Right lobe of liver (tissue), 6 donors: ENCODE data around the gene PAQR8. TPM values are rescaled to one million over a fixed set of nuclear protein-coding genes. Genes with fewer than 3 reads are reported as not detected.
A peak's percentile ranks its signal among the peaks of the same experiment; 100 is the strongest.

Source experiments
- ATAC-seq, 4 donors: fragments of 200-7000 bp; cut with Tn5 transposase; one replicate each; pipeline ENCODE4 v1.9.1; 2020; ENCODE audit warnings: mild to moderate bottlenecking in 4 of 4, moderate library complexity in 4 of 4
- DNase-seq, 3 donors: peaks; one replicate each; pipeline ENCODE4 v3.0.0-alpha.2; 2020
- H3K27ac ChIP-seq, 3 donors: fragments of 200-600 bp; one replicate each; pipeline ENCODE4 v1.8.0; 2022
- H3K27me3 ChIP-seq, 2 donors: fragments of 200-600 bp; one replicate each; pipeline ENCODE4 v1.8.0; 2022
- H3K36me3 ChIP-seq, 4 donors: fragments of 200-600 bp; sonication (generic) in 1 of 4; one replicate each; pipeline versions ENCODE4 v1.5.1 to v1.8.0; 2017 to 2022; ENCODE audit warnings: control low read depth in 1 of 4
- H3K4me1 ChIP-seq, 4 donors: fragments of 200-600 bp; sonication (generic) in 1 of 4; one replicate each; pipeline versions ENCODE4 v1.5.1 to v1.8.0; 2017 to 2022; ENCODE audit warnings: control low read depth in 1 of 4
- H3K4me3 ChIP-seq, 3 donors: fragments of 200-600 bp; one replicate each; pipeline ENCODE4 v1.8.0; 2022
- H3K9me3 ChIP-seq, 4 donors: fragments of 200-600 bp; sonication (generic) in 1 of 4; one replicate each; pipeline versions ENCODE4 v1.5.1 to v1.8.0; 2017 to 2022; ENCODE audit warnings: control low read depth in 1 of 4
- CTCF ChIP-seq, 4 donors: fragments of 200-600 bp in 3 of 4; fragments of 450-650 bp in 1 of 4; IDR thresholded peaks; one replicate each; pipeline versions ENCODE4 v1.5.1 to v1.8.0; 2016 to 2022; ENCODE audit warnings: antibody characterized with exemption in 4 of 4, mild to moderate bottlenecking in 2 of 4
- POLR2A ChIP-seq: fragments of 450-650 bp; IDR thresholded peaks from one replicate; pipeline ENCODE4 v1.6.1; 2017; ENCODE audit warnings: antibody characterized with exemption, mild to moderate bottlenecking
- WGBS: methylation state at CpG from one replicate; pipeline ENCODE4 v1.1.6; 2018; ENCODE audit warnings: low coverage, low lambda C conversion rate; ENCODE audit not compliant: insufficient coverage; ENCODE audit errors: missing lambda C conversion rate; 5-methylcytosine and 5-hydroxymethylcytosine counted together
- intact Hi-C, 2 donors: fragments of 100-400 bp; cut with DNase I; formaldehyde crosslinking; loops; one replicate each; pipeline versions ENCODE4 v1.11.2 to v1.14.1; 2022
- total RNA-seq, 6 experiments: library from RNA; depleted of rRNA in 2 of 6; stranded (reverse); fragments of >200 nt in 2 of 6; fragmentation: NEBNext Ultra II Directional in 3 of 6; extraction: Animal tissue kit (Norgen Biotek cat#: 25700) in 3 of 6; gene quantifications; one replicate each; pipeline versions ENCODE4 v1.1.0 to v1.2.4, GENCODE V29; 2016 to 2023
- donor health status: DM: no; HTN: yes; CAD: no.
- donor health status: DM: no; HTN: no; CAD: no.
- donor health status: DM: no; HTN: no; CAD: no.
- donor health status: DM: no; HTN: yes; CAD: no.
- donor health status: DM: no; HTN: yes; CAD: no.

PAQR8 gene
- total RNA-seq, 6 experiments from 2014 or later, result 0.29 to 1.5 (median 0.77) TPM

- H3K27ac ChIP-seq, result no peak overlapping the region
- no peak for DNase-seq
- no peaks in the 10 kb centered on the region for H3K36me3 ChIP-seq
- peak in 1 of 4 donors; percentile 24 for ATAC-seq
- WGBS, result 88% methylated on average over 2 of the region's 2 CpGs
- no peak overlapping the region for H3K4me3 ChIP-seq
- intact Hi-C loops, result no loop called here
- no peaks in the 10 kb centered on the region for H3K27me3 ChIP-seq
- no peaks in the 10 kb centered on the region for H3K9me3 ChIP-seq
- H3K4me1 ChIP-seq, result no peaks in the 10 kb centered on the region
- TF ChIP-seq POLR2A (no peak), CTCF (IDR thresholded peaks at IDR 0.05) (no peak)
Observed at GRCh38 chr6:52328303-52328662, 33.7 kb upstream of the PAQR8 start.

- TF ChIP-seq CTCF (IDR thresholded peaks at IDR 0.05) (no peak), POLR2A (no peak)
- intact Hi-C loops, result no loop called here
- Histone ChIP-seq H3K4me1 (no peaks in the 10 kb centered on the region), H3K4me3 (no peak overlapping the region), H3K9me3 (no peaks in the 10 kb centered on the region), H3K36me3 (no peaks in the 10 kb centered on the region), H3K27me3 (no peaks in the 10 kb centered on the region), H3K27ac (no peak overlapping the region)
- DNase-seq, result no peak
- ATAC-seq, result no peak
- 74% methylated on average over 2 of the region's 2 CpGs for WGBS
Observed at GRCh38 chr6:52328729-52329128, 33.2 kb upstream of the PAQR8 start.

- 51% methylated on average over 2 of the region's 2 CpGs for WGBS
- no peak overlapping the region for H3K27ac ChIP-seq
- intact Hi-C loops, result no loop called here
- no peak for DNase-seq
- no peak for ATAC-seq
- H3K36me3 ChIP-seq, result no peaks in the 10 kb centered on the region
- H3K27me3 ChIP-seq, result no peaks in the 10 kb centered on the region
- no peak for TF ChIP-seq POLR2A
- no peak for TF ChIP-seq CTCF (IDR thresholded peaks at IDR 0.05)
- no peaks in the 10 kb centered on the region for H3K9me3 ChIP-seq
- no peaks in the 10 kb centered on the region for H3K4me1 ChIP-seq
- H3K4me3 ChIP-seq, result no peak overlapping the region
Observed at GRCh38 chr6:52330470-52330869, 31.5 kb upstream of the PAQR8 start.

- no peak overlapping the region for H3K27ac ChIP-seq
- no peak for ATAC-seq
- intact Hi-C loops, result no loop called here
Observed at GRCh38 chr6:52331793-52332457, 30.0 kb upstream of the PAQR8 start.

More at GRCh38 chr6:52331793-52332457, 30.0 kb upstream of the PAQR8 start:
- no peak for TF ChIP-seq POLR2A
- no peak for TF ChIP-seq CTCF (IDR thresholded peaks at IDR 0.05)
- H3K27me3 ChIP-seq, result no peaks in the 10 kb centered on the region
- no peak for DNase-seq
- no peak overlapping the region for H3K4me3 ChIP-seq
- H3K9me3 ChIP-seq, result no peaks in the 10 kb centered on the region
- H3K36me3 ChIP-seq, result no peaks in the 10 kb centered on the region
- no peaks in the 10 kb centered on the region for H3K4me1 ChIP-seq
- 63% methylated on average over 3 of the region's 4 CpGs for WGBS
